Trophoblast cell (in vitro differentiated cells and primary cell): ENCODE measurements around the gene HCRTR1.
A peak's percentile ranks its signal among the peaks of the same experiment; 100 is the strongest.

ENCODE experiments used
- DNase-seq, 2 donors: peaks; one replicate each; pipeline ENCODE4 v3.0.0-alpha.2; 2016
- H2AFZ ChIP-seq: 2 replicates; pipeline ENCODE4 v1.6.1; 2013; ENCODE audit warnings: low read length, moderate library complexity, mild to moderate bottlenecking; ENCODE audit not compliant: insufficient read depth, poor library complexity
- H2AK5ac ChIP-seq: 2 replicates; pipeline ENCODE4 v1.6.1; 2013; ENCODE audit warnings: mild to moderate bottlenecking, low read length
- H2BK120ac ChIP-seq: 2 replicates; pipeline ENCODE4 v1.6.1; 2013; ENCODE audit warnings: low read length, mild to moderate bottlenecking, moderate library complexity; ENCODE audit not compliant: insufficient read depth, poor library complexity
- H2BK12ac ChIP-seq: 2 replicates; pipeline ENCODE4 v1.6.1; 2013; ENCODE audit warnings: mild to moderate bottlenecking, low read length, moderate library complexity
- H2BK5ac ChIP-seq: 2 replicates; pipeline ENCODE4 v1.6.1; 2013; ENCODE audit warnings: low read length, low read depth, moderate library complexity, mild to moderate bottlenecking; ENCODE audit not compliant: poor library complexity
- H3K14ac ChIP-seq: 2 replicates; pipeline ENCODE4 v1.6.1; 2013; ENCODE audit warnings: mild to moderate bottlenecking, low read length
- H3K18ac ChIP-seq: 2 replicates; pipeline ENCODE4 v1.6.1; 2013; ENCODE audit warnings: mild to moderate bottlenecking, low read length
- H3K23ac ChIP-seq: 2 replicates; pipeline ENCODE4 v1.6.1; 2013; ENCODE audit warnings: low read length
- H3K27ac ChIP-seq: 2 replicates; pipeline ENCODE4 v1.5.1; 2013; ENCODE audit warnings: low read depth, mild to moderate bottlenecking, inconsistent platforms, low read length, moderate library complexity
- H3K27me3 ChIP-seq: 2 replicates; pipeline ENCODE4 v1.6.1; 2013; ENCODE audit warnings: inconsistent platforms, mild to moderate bottlenecking, low read length, moderate library complexity; ENCODE audit not compliant: insufficient read depth
- H3K36me3 ChIP-seq, 2 experiments: 1 replicate in 1 of 2; 2 replicates in 1 of 2; pipeline ENCODE4 v1.6.1; 2013; ENCODE audit warnings: low read length in 2 of 2, mild to moderate bottlenecking in 2 of 2, moderate library complexity in 1 of 2; ENCODE audit not compliant: insufficient read depth in 2 of 2, control insufficient read depth in 1 of 2
- H3K4ac ChIP-seq: 2 replicates; pipeline ENCODE4 v1.6.1; 2013; ENCODE audit warnings: low read depth, mild to moderate bottlenecking, low read length, moderate library complexity
- H3K4me1 ChIP-seq, 2 experiments: 1 replicate in 1 of 2; 2 replicates in 1 of 2; pipeline ENCODE4 v1.6.1; 2013; ENCODE audit warnings: low read length in 2 of 2, mild to moderate bottlenecking in 2 of 2, moderate library complexity in 1 of 2; ENCODE audit not compliant: insufficient read depth in 2 of 2, control insufficient read depth in 1 of 2
- H3K4me2 ChIP-seq: 2 replicates; pipeline ENCODE4 v1.6.1; 2013; ENCODE audit warnings: inconsistent platforms, mild to moderate bottlenecking, low read length, moderate library complexity
- H3K4me3 ChIP-seq: 2 replicates; pipeline ENCODE4 v1.5.1; 2013; ENCODE audit warnings: mild to moderate bottlenecking, low read depth, low read length, inconsistent platforms
- H3K79me1 ChIP-seq: one replicate; pipeline ENCODE4 v1.6.1; 2013; ENCODE audit warnings: low read length
- H3K79me2 ChIP-seq: 2 replicates; pipeline ENCODE4 v1.6.1; 2013; ENCODE audit warnings: low read length, mild to moderate bottlenecking; ENCODE audit not compliant: control insufficient read depth, insufficient read depth, poor library complexity
- H3K9ac ChIP-seq: 2 replicates; pipeline ENCODE4 v1.6.1; 2013; ENCODE audit warnings: mild to moderate bottlenecking, low read length
- H3K9me3 ChIP-seq: 2 replicates; pipeline ENCODE4 v1.6.1; 2013; ENCODE audit warnings: low read depth, mild to moderate bottlenecking, control low read depth, inconsistent platforms, low read length; ENCODE audit not compliant: insufficient read depth
- H4K12ac ChIP-seq: 2 replicates; pipeline ENCODE4 v1.6.1; 2013; ENCODE audit warnings: low read depth, mild to moderate bottlenecking, low read length, moderate library complexity
- H4K8ac ChIP-seq: 2 replicates; pipeline ENCODE4 v1.6.1; 2013; ENCODE audit warnings: low read depth, mild to moderate bottlenecking, low read length, moderate library complexity
- H4K91ac ChIP-seq: one replicate; pipeline ENCODE4 v1.6.1; 2013; ENCODE audit warnings: low read depth, mild to moderate bottlenecking, low read length, moderate library complexity
- WGBS: extraction: QIAGEN DNeasy Blood & Tissue Kit; methylation state at CpG from one replicate; pipeline ENCODE4 v1.1.7; 2013; ENCODE audit warnings: missing lambda C conversion rate; ENCODE audit not compliant: insufficient read length, insufficient coverage; ENCODE audit errors: extremely low coverage; 5-methylcytosine and 5-hydroxymethylcytosine counted together

HCRTR1 gene

GRCh38 chr1:31674626-31675025 is 57.1 kb downstream of the HCRTR1 start:
- Histone ChIP-seq H3K14ac (no peak overlapping the region), H3K4ac (no peak overlapping the region), H4K8ac (no peak overlapping the region), H2BK5ac (no peak overlapping the region), H3K79me2 (no peaks in the 10 kb centered on the region), H2AFZ (no peak overlapping the region), H4K91ac (no peak overlapping the region), H3K18ac (no peak overlapping the region), H3K4me1 (peaks cover 7 to 13% of the 10 kb centered on the region in 2 experiments), H3K9me3 (no peaks in the 10 kb centered on the region), H2AK5ac (no peak overlapping the region), H3K4me3 (no peak overlapping the region), H2BK120ac (no peak overlapping the region), H2BK12ac (no peak overlapping the region), H4K12ac (no peak overlapping the region), H3K36me3 (peaks cover 38 to 42% of the 10 kb centered on the region in 2 experiments), H3K23ac (no peak overlapping the region), H3K27me3 (no peaks in the 10 kb centered on the region), H3K79me1 (no peaks in the 10 kb centered on the region), H3K9ac (no peak overlapping the region), H3K4me2 (no peak overlapping the region), H3K27ac (no peak overlapping the region)
- WGBS: no CpG with 5 or more reads among the region's 8 CpGs
- DNase-seq: peak; percentile 97 to 99

- WGBS: no CpG with 5 or more reads among the region's 7 CpGs
- no peak for DNase-seq
- H3K23ac ChIP-seq: no peak overlapping the region
- no peak overlapping the region for H3K27ac ChIP-seq
- H3K79me1 ChIP-seq: no peaks in the 10 kb centered on the region
- no peak overlapping the region for H2AFZ ChIP-seq
- H4K8ac ChIP-seq: no peak overlapping the region
- H2BK12ac ChIP-seq: no peak overlapping the region
- no peaks in the 10 kb centered on the region for H3K9me3 ChIP-seq
- no peak overlapping the region for H3K14ac ChIP-seq
- no peak overlapping the region for H3K18ac ChIP-seq
- no peaks in the 10 kb centered on the region for H3K79me2 ChIP-seq
- peaks cover 7 to 13% of the 10 kb centered on the region in 2 experiments for H3K4me1 ChIP-seq
- no peak overlapping the region for H4K12ac ChIP-seq
- H3K4me3 ChIP-seq: no peak overlapping the region
- H3K27me3 ChIP-seq: no peaks in the 10 kb centered on the region
- no peak overlapping the region for H3K4ac ChIP-seq
- H2BK5ac ChIP-seq: no peak overlapping the region
- H2AK5ac ChIP-seq: peak overlapping the region; percentile 24
- H4K91ac ChIP-seq: no peak overlapping the region
- peak overlapping the region; percentile 37 for H3K9ac ChIP-seq
- H2BK120ac ChIP-seq: no peak overlapping the region
- peaks cover 39 to 43% of the 10 kb centered on the region in 2 experiments for H3K36me3 ChIP-seq
- H3K4me2 ChIP-seq: no peak overlapping the region
Observed at GRCh38 chr1:31675161-31675560, 57.7 kb downstream of the HCRTR1 start.

GRCh38 chr1:31675756-31676155 is 58.3 kb downstream of the HCRTR1 start:
- no peaks in the 10 kb centered on the region for H3K79me1 ChIP-seq
- no peak overlapping the region for H4K12ac ChIP-seq
- H2AFZ ChIP-seq: no peak overlapping the region
- DNase-seq: peak; percentile 91 to 97
- H2BK120ac ChIP-seq: no peak overlapping the region
- H4K91ac ChIP-seq: no peak overlapping the region
- no peaks in the 10 kb centered on the region for H3K9me3 ChIP-seq
- no peak overlapping the region for H2AK5ac ChIP-seq
- H3K4me1 ChIP-seq: peaks cover 7 to 13% of the 10 kb centered on the region in 2 experiments
- no CpG with 5 or more reads among the region's 14 CpGs for WGBS
- H3K27me3 ChIP-seq: no peaks in the 10 kb centered on the region
- no peak overlapping the region for H3K14ac ChIP-seq
- H3K4ac ChIP-seq: no peak overlapping the region
- no peak overlapping the region for H3K18ac ChIP-seq
- H3K79me2 ChIP-seq: no peaks in the 10 kb centered on the region
- H3K36me3 ChIP-seq: peaks cover 40 to 49% of the 10 kb centered on the region in 2 experiments
- H3K27ac ChIP-seq: no peak overlapping the region
- no peak overlapping the region for H3K4me3 ChIP-seq
- H2BK5ac ChIP-seq: no peak overlapping the region
- no peak overlapping the region for H2BK12ac ChIP-seq
- no peak overlapping the region for H4K8ac ChIP-seq
- no peak overlapping the region for H3K23ac ChIP-seq
- H3K9ac ChIP-seq: no peak overlapping the region
- H3K4me2 ChIP-seq: no peak overlapping the region
